Measurements from ENCODE around the gene ADAD2. TPM values are rescaled to one million over a fixed set of nuclear protein-coding genes. Genes with fewer than 3 reads are reported as not detected.

ADAD2 gene
- total RNA-seq, 1 donor from 2014 or later: not detected

DNA sequence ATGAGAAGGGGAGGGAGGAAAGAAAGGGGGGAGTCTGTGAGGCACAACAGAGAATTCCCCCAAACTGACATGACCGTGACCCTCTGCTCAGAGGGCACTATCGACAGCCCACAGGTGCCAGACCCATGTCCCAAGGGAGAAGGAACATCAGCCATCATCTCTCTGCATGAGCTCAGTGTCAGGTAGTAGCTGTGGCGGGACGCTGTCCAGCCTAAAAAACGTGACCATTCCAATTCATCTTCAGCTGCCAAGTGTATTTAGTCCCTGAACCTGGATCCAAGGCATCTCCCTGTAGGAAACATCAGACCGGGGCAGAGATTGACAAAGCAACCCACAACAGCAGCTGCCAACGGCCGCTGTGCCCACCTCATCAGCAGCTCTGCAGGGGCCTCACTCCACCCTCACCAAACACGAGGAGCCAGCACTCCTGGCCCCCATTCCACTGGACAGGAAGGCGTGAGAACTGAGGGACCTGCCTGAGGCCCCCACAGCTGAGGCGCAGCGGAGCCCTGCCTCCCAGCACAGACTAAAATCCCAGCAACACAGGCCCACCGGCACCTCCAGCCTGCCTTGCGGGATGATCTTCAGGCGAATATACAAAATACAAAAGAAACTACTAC lies 12.7 kb upstream of the ADAD2 start:
- TF ChIP-seq, protein P1, sequence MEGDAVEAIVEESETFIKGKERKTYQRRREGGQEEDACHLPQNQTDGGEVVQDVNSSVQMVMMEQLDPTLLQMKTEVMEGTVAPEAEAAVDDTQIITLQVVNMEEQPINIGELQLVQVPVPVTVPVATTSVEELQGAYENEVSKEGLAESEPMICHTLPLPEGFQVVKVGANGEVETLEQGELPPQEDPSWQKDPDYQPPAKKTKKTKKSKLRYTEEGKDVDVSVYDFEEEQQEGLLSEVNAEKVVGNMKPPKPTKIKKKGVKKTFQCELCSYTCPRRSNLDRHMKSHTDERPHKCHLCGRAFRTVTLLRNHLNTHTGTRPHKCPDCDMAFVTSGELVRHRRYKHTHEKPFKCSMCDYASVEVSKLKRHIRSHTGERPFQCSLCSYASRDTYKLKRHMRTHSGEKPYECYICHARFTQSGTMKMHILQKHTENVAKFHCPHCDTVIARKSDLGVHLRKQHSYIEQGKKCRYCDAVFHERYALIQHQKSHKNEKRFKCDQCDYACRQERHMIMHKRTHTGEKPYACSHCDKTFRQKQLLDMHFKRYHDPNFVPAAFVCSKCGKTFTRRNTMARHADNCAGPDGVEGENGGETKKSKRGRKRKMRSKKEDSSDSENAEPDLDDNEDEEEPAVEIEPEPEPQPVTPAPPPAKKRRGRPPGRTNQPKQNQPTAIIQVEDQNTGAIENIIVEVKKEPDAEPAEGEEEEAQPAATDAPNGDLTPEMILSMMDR (conservative IDR thresholded peaks at IDR 0.05): no peak
- no peak for DNase-seq (ENCODE audit: extremely low spot score, unreplicated experiment)
- no peaks in the 10 kb centered on the region for H3K36me3 Mint-ChIP-seq
- H3K4me1 Mint-ChIP-seq (ENCODE audit: unreplicated experiment): peaks cover 22% of the 10 kb centered on the region
- H3K9me3 Mint-ChIP-seq: no peaks in the 10 kb centered on the region
- peak overlapping the region; percentile 23 for H3K4me3 Mint-ChIP-seq
- peak overlapping the region; percentile 64 for H3K27ac Mint-ChIP-seq
- no peaks in the 10 kb centered on the region for H3K27me3 Mint-ChIP-seq

DNA sequence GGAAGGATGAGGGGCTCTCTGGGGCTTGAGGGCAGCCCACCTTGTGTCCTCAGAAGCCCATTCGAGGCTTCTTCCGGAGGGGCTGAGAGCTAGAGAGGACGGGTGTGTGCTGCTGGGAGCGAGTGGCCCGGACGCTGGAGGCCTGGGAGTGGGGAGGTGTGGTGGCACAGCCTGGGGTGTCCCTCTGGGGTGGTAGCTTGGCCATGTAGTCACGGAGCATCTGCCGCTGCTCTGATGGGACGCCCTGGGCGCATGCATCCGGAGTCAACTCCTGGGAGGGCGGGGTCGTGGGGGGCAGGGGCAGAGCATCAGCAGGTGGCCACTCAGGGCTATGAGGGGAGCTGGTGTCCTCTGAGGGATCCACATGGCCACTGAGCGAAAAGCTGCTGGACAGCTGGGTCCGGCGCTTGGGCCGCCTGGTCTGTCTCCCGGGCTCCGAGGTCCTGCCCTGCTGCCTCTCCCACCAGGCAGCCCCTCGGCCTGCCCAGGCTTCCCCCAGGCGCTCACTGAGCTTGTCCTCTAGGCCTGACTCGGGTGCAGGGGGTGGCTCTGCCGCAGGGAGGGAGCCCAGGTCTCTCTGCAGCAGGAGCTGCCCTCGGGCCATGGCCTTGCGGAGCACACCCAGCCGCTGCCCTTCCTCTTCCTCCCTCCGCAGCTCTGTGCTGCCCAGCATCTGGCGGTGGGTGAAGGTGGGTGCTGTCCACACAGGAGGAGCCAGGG lies 11.9 kb upstream of the ADAD2 start:
- H3K4me3 Mint-ChIP-seq: no peak overlapping the region
- no peaks in the 10 kb centered on the region for H3K27me3 Mint-ChIP-seq
- no peaks in the 10 kb centered on the region for H3K9me3 Mint-ChIP-seq
- peaks cover 22% of the 10 kb centered on the region for H3K4me1 Mint-ChIP-seq (ENCODE audit: unreplicated experiment)
- H3K36me3 Mint-ChIP-seq: no peaks in the 10 kb centered on the region
- DNase-seq (ENCODE audit: extremely low spot score, unreplicated experiment): no peak
- H3K27ac Mint-ChIP-seq: no peak overlapping the region
- TF ChIP-seq, protein P1 (conservative IDR thresholded peaks at IDR 0.05): no peak

DNA sequence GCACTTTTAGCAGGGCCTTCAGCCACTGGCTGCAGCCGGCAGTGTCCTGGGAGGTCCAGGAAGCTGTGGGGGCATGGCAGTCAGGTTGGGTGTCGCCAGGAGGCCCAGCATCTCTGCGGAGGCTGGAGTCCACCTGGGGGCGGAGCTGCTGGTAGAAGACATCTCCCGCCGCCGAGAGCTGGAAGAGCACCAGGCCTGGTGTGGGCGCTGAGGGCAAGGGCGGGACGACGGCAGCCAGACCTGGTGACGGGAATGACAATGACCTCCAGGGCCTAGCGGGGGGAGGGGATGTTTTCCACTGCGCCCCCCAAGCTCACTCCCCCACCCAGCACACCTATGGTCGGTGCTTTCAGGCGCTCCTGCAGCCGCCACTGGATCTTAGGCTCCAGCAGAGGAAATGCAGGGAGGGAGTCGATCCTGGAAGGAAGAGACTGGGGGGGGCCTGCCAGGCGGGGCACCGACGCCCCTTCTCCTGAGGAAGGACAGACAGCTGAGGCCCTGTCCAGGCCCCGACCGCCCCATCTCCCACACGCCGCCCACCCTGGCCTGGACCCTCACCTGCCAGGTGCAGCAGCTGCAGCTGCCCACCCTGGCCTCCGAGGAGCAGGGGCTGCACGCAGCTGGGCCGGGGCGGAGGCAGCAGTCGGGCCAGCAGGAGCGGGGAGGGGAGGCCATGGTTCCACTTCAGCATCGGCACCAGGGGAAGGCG lies 11.2 kb upstream of the ADAD2 start:
- no peak for DNase-seq (ENCODE audit: extremely low spot score, unreplicated experiment)
- Mint-ChIP-seq H3K4me1 (ENCODE audit: unreplicated experiment) (peaks cover 20% of the 10 kb centered on the region), H3K27me3 (no peaks in the 10 kb centered on the region), H3K9me3 (no peaks in the 10 kb centered on the region), H3K27ac (no peak overlapping the region), H3K36me3 (peaks cover 5% of the 10 kb centered on the region), H3K4me3 (no peak overlapping the region)
- TF ChIP-seq, protein P1 (conservative IDR thresholded peaks at IDR 0.05): no peak

DNA sequence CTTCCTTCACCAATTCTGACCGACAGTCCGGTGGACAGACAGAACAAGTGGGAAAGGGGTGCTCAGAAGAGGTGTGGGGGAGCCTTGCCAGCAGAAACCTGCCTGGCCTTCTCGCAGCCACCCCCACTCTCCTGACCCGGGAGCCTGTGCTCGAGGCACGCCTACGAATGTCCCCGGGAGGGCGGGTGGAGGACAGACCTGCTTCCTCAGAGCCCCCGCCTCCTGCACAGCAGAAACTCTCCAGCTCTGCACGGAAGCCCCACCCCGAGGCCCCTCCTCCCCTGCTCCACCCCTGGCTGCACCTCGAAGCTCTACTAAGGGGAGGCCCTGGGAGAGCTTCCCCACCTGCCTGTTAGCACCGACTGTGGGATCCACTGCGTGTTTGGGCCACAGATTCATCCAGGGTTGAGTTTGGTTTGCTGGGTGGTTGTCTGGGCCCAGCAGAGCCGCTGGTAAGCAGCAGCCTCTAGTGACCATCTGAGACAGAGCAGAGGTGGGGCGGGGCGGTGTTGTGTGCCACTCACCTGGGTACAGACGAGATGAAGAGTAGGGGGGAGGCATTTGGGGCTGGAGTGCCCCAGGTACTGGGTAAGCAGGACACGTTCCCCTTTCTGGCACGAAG lies 10.3 kb upstream of the ADAD2 start:
- TF ChIP-seq, protein P1 (conservative IDR thresholded peaks at IDR 0.05): no peak
- Mint-ChIP-seq H3K36me3 (peaks cover 5% of the 10 kb centered on the region), H3K27me3 (no peaks in the 10 kb centered on the region), H3K4me3 (no peak overlapping the region), H3K27ac (no peak overlapping the region), H3K4me1 (ENCODE audit: unreplicated experiment) (peaks cover 20% of the 10 kb centered on the region), H3K9me3 (no peaks in the 10 kb centered on the region)
- DNase-seq (ENCODE audit: extremely low spot score, unreplicated experiment): no peak

DNA sequence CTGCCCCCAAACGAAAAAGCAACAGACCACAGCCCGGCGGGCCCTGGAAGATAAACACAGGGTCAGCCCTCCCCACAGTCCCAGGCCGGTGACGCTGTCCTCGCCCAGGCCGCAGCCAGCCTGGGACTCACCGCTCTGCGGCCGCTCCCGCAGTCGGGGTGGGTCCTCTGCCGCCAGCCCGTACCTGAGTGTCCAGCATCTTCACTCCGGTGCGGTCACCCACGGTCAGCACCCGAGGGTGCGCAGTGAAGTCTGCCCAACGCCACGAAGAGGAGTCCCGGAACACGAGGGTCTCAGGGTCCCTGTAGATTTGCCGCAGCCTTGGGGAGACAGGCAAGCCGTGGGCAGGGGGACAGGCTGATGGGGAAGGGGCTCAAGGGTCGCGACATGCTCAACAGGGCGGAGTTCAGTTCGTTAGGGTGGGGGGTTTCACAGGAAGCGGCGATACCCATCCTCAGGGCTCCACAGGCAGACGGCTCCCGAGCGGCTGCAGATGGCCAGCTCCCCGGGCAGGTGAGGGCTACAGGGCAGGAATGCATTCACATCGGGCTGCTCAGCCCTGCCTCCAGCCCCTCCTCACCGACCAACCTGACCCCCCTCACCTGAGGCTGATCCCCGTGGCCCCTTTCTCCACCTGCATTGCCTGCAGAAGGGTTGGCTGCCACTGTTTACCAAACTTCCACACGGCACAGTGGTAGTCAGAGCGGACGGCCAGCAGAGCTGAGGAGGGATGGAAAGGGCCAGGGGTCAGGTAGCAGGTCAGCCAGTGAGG lies 9.6 kb upstream of the ADAD2 start:
- peaks cover 5% of the 10 kb centered on the region for H3K36me3 Mint-ChIP-seq
- no peak overlapping the region for H3K27ac Mint-ChIP-seq
- TF ChIP-seq, protein P1 (conservative IDR thresholded peaks at IDR 0.05): no peak
- no peak overlapping the region for H3K4me3 Mint-ChIP-seq
- no peaks in the 10 kb centered on the region for H3K27me3 Mint-ChIP-seq
- H3K4me1 Mint-ChIP-seq (ENCODE audit: unreplicated experiment): peaks cover 20% of the 10 kb centered on the region
- no peak for DNase-seq (ENCODE audit: extremely low spot score, unreplicated experiment)
- no peaks in the 10 kb centered on the region for H3K9me3 Mint-ChIP-seq

Measured in type B pancreatic cell (in vitro differentiated cells).